Tibial nerve (tissue), 4 donors: ENCODE results near the gene MLPH. TPM values are rescaled to one million over a fixed set of nuclear protein-coding genes. Genes with fewer than 3 reads are reported as not detected.

Source experiments
- DNase-seq, 2 donors: peaks; one replicate each; pipeline ENCODE4 v3.0.0-alpha.2; 2019; ENCODE audit warnings: low spot score in 2 of 2
- H3K27ac ChIP-seq, 4 donors: fragments of 200-600 bp; sonication (generic) in 3 of 4; one replicate each; pipeline ENCODE4 v1.5.1; 2017 to 2019; ENCODE audit warnings: mild to moderate bottlenecking in 1 of 4
- H3K27me3 ChIP-seq, 2 donors: fragments of 200-600 bp; sonication (generic) in 1 of 2; one replicate each; pipeline versions ENCODE4 v1.5.1 to v1.6.0; 2017 to 2019
- H3K36me3 ChIP-seq, 3 donors: fragments of 200-600 bp; sonication (generic); one replicate each; pipeline ENCODE4 v1.5.1; 2018 to 2019
- H3K4me1 ChIP-seq, 4 donors: fragments of 200-600 bp; sonication (generic) in 3 of 4; one replicate each; pipeline ENCODE4 v1.5.1; 2017 to 2019
- H3K4me3 ChIP-seq, 4 donors: fragments of 200-600 bp; sonication (generic) in 3 of 4; one replicate each; pipeline ENCODE4 v1.5.1; 2017 to 2019; ENCODE audit warnings: mild to moderate bottlenecking in 1 of 4, moderate library complexity in 1 of 4
- H3K9me3 ChIP-seq, 4 donors: fragments of 200-600 bp; sonication (generic) in 3 of 4; one replicate each; pipeline ENCODE4 v1.5.1; 2017 to 2019
- CTCF ChIP-seq, 5 experiments: fragments of 200-600 bp in 3 of 5; fragments of 450-650 bp in 2 of 5; sonication (generic) in 3 of 5; IDR thresholded peaks; one replicate each; pipeline ENCODE4 v1.5.1; 2016 to 2019; ENCODE audit warnings: antibody characterized with exemption in 5 of 5, mild to moderate bottlenecking in 3 of 5, moderate library complexity in 2 of 5
- EP300 ChIP-seq, 2 donors: sonication (generic); formaldehyde crosslinking; IDR thresholded peaks; one replicate each; pipeline ENCODE4 v1.6.1; 2017; ENCODE audit warnings: antibody characterized with exemption in 2 of 2, mild to moderate bottlenecking in 1 of 2
- POLR2A ChIP-seq, 2 donors: fragments of 450-650 bp; IDR thresholded peaks; one replicate each; pipeline ENCODE4 v1.6.1; 2017; ENCODE audit warnings: antibody characterized with exemption in 2 of 2, mild to moderate bottlenecking in 2 of 2, moderate library complexity in 2 of 2
- WGBS, 2 donors: methylation state at CpG; one replicate each; pipeline ENCODE4 v1.1.5; 2018; 5-methylcytosine and 5-hydroxymethylcytosine counted together
- total RNA-seq, 4 donors: library from RNA; depleted of rRNA; stranded (reverse); fragments of >200 nt; gene quantifications; one replicate each; pipeline ENCODE4 v1.1.0, GENCODE V29; 2016

The MLPH gene
- total RNA-seq, 4 donors from 2014 or later: 41.4 to 108 (median 62.1) TPM

- Histone ChIP-seq H3K4me1 (peaks cover 0 to 30% (median 7%) of the 10 kb centered on the region in 4 donors), H3K27me3 (no peaks in the 10 kb centered on the region), H3K4me3 (no peak overlapping the region), H3K27ac (peak overlapping the region in 2 of 4 donors; percentile 62 to 72), H3K36me3 (no peaks in the 10 kb centered on the region), H3K9me3 (no peaks in the 10 kb centered on the region)
- TF ChIP-seq POLR2A (IDR thresholded peaks at IDR 0.05): no peak
- peak; percentile 75 to 92 (median 82) for TF ChIP-seq CTCF (IDR thresholded peaks at IDR 0.05)
- TF ChIP-seq EP300 (IDR thresholded peaks at IDR 0.05): peak in 1 of 2 donors; percentile 4
- WGBS, 2 donors: 25 to 28% methylated on average over 14 of the region's 14 CpGs
- peak; percentile 80 to 93 for DNase-seq
Observed at GRCh38 chr2:237512774-237513466, 25.9 kb downstream of the MLPH start.

GRCh38 chr2:237513693-237514092 lies 26.6 kb downstream of the MLPH start:
- no peak overlapping the region for H3K4me3 ChIP-seq
- H3K4me1 ChIP-seq: peaks cover 0 to 30% (median 7%) of the 10 kb centered on the region in 4 donors
- H3K36me3 ChIP-seq: no peaks in the 10 kb centered on the region
- H3K27me3 ChIP-seq: no peaks in the 10 kb centered on the region
- H3K9me3 ChIP-seq: no peaks in the 10 kb centered on the region
- peak overlapping the region in 1 of 4 donors; percentile 72 for H3K27ac ChIP-seq
- no peak for DNase-seq
- TF ChIP-seq CTCF (IDR thresholded peaks at IDR 0.05) (no peak), EP300 (IDR thresholded peaks at IDR 0.05) (no peak), POLR2A (IDR thresholded peaks at IDR 0.05) (no peak)
- 65 to 71% methylated on average over 9 of the region's 9 CpGs for WGBS, 2 donors

GRCh38 chr2:237514474-237515130 lies 27.6 kb downstream of the MLPH start:
- Histone ChIP-seq H3K4me1 (peaks cover 0 to 30% (median 7%) of the 10 kb centered on the region in 4 donors), H3K27me3 (no peaks in the 10 kb centered on the region), H3K27ac (no peak overlapping the region), H3K4me3 (no peak overlapping the region), H3K36me3 (no peaks in the 10 kb centered on the region), H3K9me3 (no peaks in the 10 kb centered on the region)
- TF ChIP-seq POLR2A (IDR thresholded peaks at IDR 0.05) (no peak), EP300 (IDR thresholded peaks at IDR 0.05) (no peak), CTCF (IDR thresholded peaks at IDR 0.05) (no peak)
- DNase-seq: no peak
- whole genome bisulfite sequencing, 2 donors: 75 to 81% methylated on average over 6 of the region's 6 CpGs

- DNase-seq: no peak
- Histone ChIP-seq H3K27me3 (no peaks in the 10 kb centered on the region), H3K9me3 (no peaks in the 10 kb centered on the region), H3K4me3 (no peak overlapping the region), H3K27ac (no peak overlapping the region), H3K36me3 (no peaks in the 10 kb centered on the region), H3K4me1 (peaks cover 0 to 30% (median 7%) of the 10 kb centered on the region in 4 donors)
- WGBS, 2 donors: 79 to 92% methylated on average over 16 of the region's 16 CpGs
- no peak for TF ChIP-seq EP300 (IDR thresholded peaks at IDR 0.05)
- no peak for TF ChIP-seq POLR2A (IDR thresholded peaks at IDR 0.05)
- TF ChIP-seq CTCF (IDR thresholded peaks at IDR 0.05): no peak
Observed at GRCh38 chr2:237515166-237515565, 28.1 kb downstream of the MLPH start.

GRCh38 chr2:237515621-237516275 lies 28.7 kb downstream of the MLPH start:
- Histone ChIP-seq H3K36me3 (no peaks in the 10 kb centered on the region), H3K4me1 (peaks cover 0 to 26% (median 7%) of the 10 kb centered on the region in 4 donors), H3K9me3 (no peaks in the 10 kb centered on the region), H3K27ac (no peak overlapping the region), H3K27me3 (no peaks in the 10 kb centered on the region), H3K4me3 (no peak overlapping the region)
- DNase-seq: no peak
- WGBS, 2 donors: 85 to 90% methylated on average over 5 to 6 of the region's 6 CpGs
- TF ChIP-seq POLR2A (IDR thresholded peaks at IDR 0.05): no peak
- TF ChIP-seq EP300 (IDR thresholded peaks at IDR 0.05): no peak
- no peak for TF ChIP-seq CTCF (IDR thresholded peaks at IDR 0.05)
